ENCODE measurements around the gene IGFBP1. TPM values are rescaled to one million over a fixed set of nuclear protein-coding genes. Genes with fewer than 3 reads are reported as not detected.

The IGFBP1 gene
- total and polyA plus RNA-seq, 9 of the 15 experiments (the other 6 are each of a cell fraction or from before 2014, with no cell fraction given): not detected

- no peak overlapping the region for H3K27ac ChIP-seq (ENCODE audit: extremely low read depth, low read depth, low read length)
- TF ChIP-seq ZBTB43 (CRISPR knock-in tag; IDR thresholded peaks at IDR 0.05) (no peak), FOXJ3 (CRISPR knock-in tag; IDR thresholded peaks at IDR 0.05) (no peak), U2AF2 (optimal IDR thresholded peaks at IDR 0.05; ENCODE audit: low read depth, low read length) (no peak), ZNF655 (CRISPR knock-in tag; IDR thresholded peaks at IDR 0.05) (no peak), ZNF609 (CRISPR knock-in tag; IDR thresholded peaks at IDR 0.05; ENCODE audit: borderline replicate concordance) (no peak), YBX1 (IDR thresholded peaks at IDR 0.05) (no peak), TRIM28 (IDR thresholded peaks at IDR 0.05) (no peak), HNRNPH1 (optimal IDR thresholded peaks at IDR 0.05; ENCODE audit: low read depth, low read length) (no peak), TAF15 (IDR thresholded peaks at IDR 0.05; ENCODE audit: low read depth, low read length) (no peak), TCF7 (IDR thresholded peaks at IDR 0.05; ENCODE audit: borderline replicate concordance) (no peak), ZHX1 (conservative IDR thresholded peaks at IDR 0.05; ENCODE audit: low read length) (no peak), ZNF561 (CRISPR knock-in tag; conservative IDR thresholded peaks at IDR 0.05) (no peak)
Measured at GRCh38 chr7:45873355-45873754, 14.9 kb upstream of the IGFBP1 start.

More at GRCh38 chr7:45873355-45873754, 14.9 kb upstream of the IGFBP1 start:
- Histone ChIP-seq H2AFZ (ENCODE audit: low read depth, low read length) (no peak overlapping the region), H3K4me2 (ENCODE audit: insufficient read depth, low read length) (no peak overlapping the region), H4K20me1 (replicated peaks; ENCODE audit: control insufficient read depth, insufficient read depth, low read length) (no peaks in the 10 kb centered on the region), H3K36me3 (ENCODE audit: control insufficient read depth, insufficient read depth, low read length) (no peaks in the 10 kb centered on the region), H3K9me1 (ENCODE audit: control insufficient read depth, insufficient read depth, low read length) (no peaks in the 10 kb centered on the region), H3K79me2 (ENCODE audit: control insufficient read depth, insufficient read depth, low read length) (no peaks in the 10 kb centered on the region), H3K4me3 (no peak overlapping the region), H3K9ac (ENCODE audit: insufficient read depth in 1 of 2, low read depth in 2 of 2, low read length in 2 of 2) (no peak overlapping the region), H3K9me3 (replicated peaks; ENCODE audit: control insufficient read depth, insufficient read depth, low read depth, low read length) (no peaks in the 10 kb centered on the region), H3K4me1 (replicated peaks in 1 of 2; ENCODE audit: control insufficient read depth in 2 of 2, insufficient read depth in 2 of 2, low read length in 2 of 2) (no peaks in the 10 kb centered on the region; a peak in 1 of 5 replicates), H3K27me3 (ENCODE audit: control insufficient read depth in 2 of 2, insufficient read depth in 2 of 2, low read length in 2 of 2) (no peaks in the 10 kb centered on the region)
- BruUV-seq (replicated peaks): no TSS peak
- 2% methylated on average over 5 of the region's 6 CpGs for WGBS (ENCODE audit: insufficient coverage, low coverage, missing lambda C conversion rate)
- POLR2A ChIA-PET: no interaction called here
- in situ Hi-C loops (cut with MboI) (loop anchor here (25.0 kb wide), 1 partner anchor 711 kb away; the partner anchor contains the start of gene RAMP3), intact Hi-C loops (cut with micrococcal nuclease) (no loop called here)
- FAIRE-seq (no peak), DNase-seq (ENCODE audit: extremely low read depth in 1 of 4, low spot score in 3 of 4) (no peak), ATAC-seq (no peak)
- CTCF ChIA-PET (ENCODE audit: low intra/inter-chr PET ratio): no interaction called here

Data from K562 (cell line).